ENCODE measurements around the gene MAST3. TPM values are rescaled to one million over a fixed set of nuclear protein-coding genes. Genes with fewer than 3 reads are reported as not detected.

MAST3 gene
- total RNA-seq, 1 experiment from 2014 or later = 14.2 TPM

GRCh38 chr19:18140473-18140872, 42.9 kb downstream of the MAST3 start:
- DNase-seq (ENCODE audit: low read depth, low spot score) = no peak
- Histone ChIP-seq H3K4me3 (replicated peaks in 1 of 2; ENCODE audit: low read depth in 1 of 2, low read length in 2 of 2) (no peak overlapping the region), H3K4me2 (ENCODE audit: low read length) (no peak overlapping the region), H3K9me3 (ENCODE audit: control insufficient read depth in 1 of 2, insufficient read depth in 1 of 2, low read depth in 1 of 2, low read length in 2 of 2) (no peaks in the 10 kb centered on the region), H3K79me2 (ENCODE audit: insufficient read depth, low read length) (no peaks in the 10 kb centered on the region), H3K9me2 (ENCODE audit: insufficient read depth) (no peaks in the 10 kb centered on the region), H3K9ac (ENCODE audit: low read length) (no peak overlapping the region), H3K36me3 (ENCODE audit: control insufficient read depth in 1 of 2, insufficient read depth in 2 of 2, low read length in 2 of 2) (peaks cover 9 to 23% of the 10 kb centered on the region in 2 experiments; a peak in 3 of 4 replicates), H3K27ac (ENCODE audit: low read depth, low read length) (no peak overlapping the region), H2AFZ (ENCODE audit: low read depth, low read length, poor library complexity, severe bottlenecking) (no peak overlapping the region), H3K4me1 (ENCODE audit: control insufficient read depth in 1 of 2, insufficient read depth in 2 of 2, low read length in 2 of 2) (no peaks in the 10 kb centered on the region), H4K20me1 (ENCODE audit: insufficient read depth) (no peaks in the 10 kb centered on the region), H3K27me3 (ENCODE audit: insufficient read depth, low read length) (no peaks in the 10 kb centered on the region)
- intact Hi-C loops (cut with micrococcal nuclease) = no loop called here
- BruUV-seq (replicated peaks) = no TSS peak
- ChIA-PET POLR2A (interaction anchor here (0.6 kb wide), 1 partner anchor 14 kb away, joined by 3 read pairs; no protein-coding TSS in a partner anchor), RAD21 (ENCODE audit: low non-redundant PET in 1 of 2, low total read pairs in 2 of 2, uncharacterized antibody in 2 of 2, unreplicated experiment in 2 of 2) (no interaction called here), CTCF (interaction anchor here (1.0 kb wide), 1 partner anchor 27 kb away, joined by 3 read pairs; no protein-coding TSS in a partner anchor)
- ATAC-seq = no peak
- no peak for TF ChIP-seq TCF7L2 (IDR thresholded peaks at IDR 0.05; ENCODE audit: borderline replicate concordance, extremely low read depth, insufficient read depth, insufficient read length)
- TF ChIP-seq ZNF274 (IDR thresholded peaks at IDR 0.05; ENCODE audit: low read depth, low read length) = no peak
- no peak for TF ChIP-seq YY1 (IDR thresholded peaks at IDR 0.05; ENCODE audit: extremely low read depth, insufficient replicate concordance, low read depth, low read length)
- no peak for TF ChIP-seq EZH2 (IDR thresholded peaks at IDR 0.05)

GRCh38 chr19:18141031-18141430, 43.5 kb downstream of the MAST3 start:
- Histone ChIP-seq H3K4me2 (ENCODE audit: low read length) (no peak overlapping the region), H3K9ac (ENCODE audit: low read length) (no peak overlapping the region), H3K9me3 (ENCODE audit: control insufficient read depth in 1 of 2, insufficient read depth in 1 of 2, low read depth in 1 of 2, low read length in 2 of 2) (no peaks in the 10 kb centered on the region), H4K20me1 (ENCODE audit: insufficient read depth) (no peaks in the 10 kb centered on the region), H3K4me3 (replicated peaks in 1 of 2; ENCODE audit: low read depth in 1 of 2, low read length in 2 of 2) (no peak overlapping the region), H2AFZ (ENCODE audit: low read depth, low read length, poor library complexity, severe bottlenecking) (no peak overlapping the region), H3K27ac (ENCODE audit: low read depth, low read length) (no peak overlapping the region), H3K36me3 (ENCODE audit: control insufficient read depth in 1 of 2, insufficient read depth in 2 of 2, low read length in 2 of 2) (peaks cover 9 to 23% of the 10 kb centered on the region in 2 experiments; a peak in 3 of 4 replicates), H3K4me1 (ENCODE audit: control insufficient read depth in 1 of 2, insufficient read depth in 2 of 2, low read length in 2 of 2) (no peaks in the 10 kb centered on the region), H3K9me2 (ENCODE audit: insufficient read depth) (no peaks in the 10 kb centered on the region), H3K79me2 (ENCODE audit: insufficient read depth, low read length) (no peaks in the 10 kb centered on the region), H3K27me3 (ENCODE audit: insufficient read depth, low read length) (no peaks in the 10 kb centered on the region)
- ChIA-PET RAD21 (ENCODE audit: low non-redundant PET in 1 of 2, low total read pairs in 2 of 2, uncharacterized antibody in 2 of 2, unreplicated experiment in 2 of 2) (no interaction called here), POLR2A (interaction anchor here (0.6 kb wide), 1 partner anchor 15 kb away, joined by 3 read pairs; no protein-coding TSS in a partner anchor), CTCF (interaction anchor here (0.6 to 1.0 kb wide), 2 partner anchors 28 to 35 kb away, joined by 3 read pairs; no protein-coding TSS in a partner anchor)
- DNase-seq (ENCODE audit: low read depth, low spot score) (no peak), ATAC-seq (no peak)
- intact Hi-C loops (cut with micrococcal nuclease) = no loop called here
- BruUV-seq (replicated peaks) = no TSS peak
- TF ChIP-seq YY1 (IDR thresholded peaks at IDR 0.05; ENCODE audit: extremely low read depth, insufficient replicate concordance, low read depth, low read length) = no peak
- TF ChIP-seq POLR2AphosphoS5 (IDR thresholded peaks at IDR 0.05; ENCODE audit: low read depth, low read length) = no peak
- TF ChIP-seq SRF (IDR thresholded peaks at IDR 0.05; ENCODE audit: low read depth) = no peak
- TF ChIP-seq CEBPB (IDR thresholded peaks at IDR 0.05; ENCODE audit: low read depth) = no peak
- TF ChIP-seq CTCF (IDR thresholded peaks at IDR 0.05 in 2 of 3, conservative IDR thresholded peaks at IDR 0.05 in 1 of 3; ENCODE audit: borderline replicate concordance in 1 of 3, insufficient read depth in 1 of 3, low read depth in 2 of 3, low read length in 2 of 3) = no peak
- no peak for TF ChIP-seq SIN3A (IDR thresholded peaks at IDR 0.05; ENCODE audit: low read depth)
- TF ChIP-seq EGR1 (IDR thresholded peaks at IDR 0.05; ENCODE audit: low read depth) = no peak
- no peak for TF ChIP-seq RAD21 (IDR thresholded peaks at IDR 0.05; ENCODE audit: low read depth)
- no peak for TF ChIP-seq ZFX (IDR thresholded peaks at IDR 0.05)
- no peak for TF ChIP-seq CBX3 (IDR thresholded peaks at IDR 0.05; ENCODE audit: low read depth)
- no peak for TF ChIP-seq EZH2phosphoT487 (IDR thresholded peaks at IDR 0.05; ENCODE audit: borderline replicate concordance)
- no peak for TF ChIP-seq JUND (IDR thresholded peaks at IDR 0.05)
- no peak for TF ChIP-seq FOSL1 (IDR thresholded peaks at IDR 0.05; ENCODE audit: low read depth)
- no peak for TF ChIP-seq MAX (IDR thresholded peaks at IDR 0.05)
- TF ChIP-seq EZH2 (IDR thresholded peaks at IDR 0.05) = no peak
- no peak for TF ChIP-seq ZBTB33 (IDR thresholded peaks at IDR 0.05; ENCODE audit: extremely low read depth, insufficient replicate concordance, low read length)

Measured in HCT116 (cell line).